HepG2 (cell line): Measurements from ENCODE around the gene FDPS. TPM values are rescaled to one million over a fixed set of nuclear protein-coding genes. Genes with fewer than 3 reads are reported as not detected.

Source experiments
- ATAC-seq: fragments of 200-7000 bp; cut with Tn5 transposase; 3 replicates; pipeline ENCODE4 v1.9.1; 2020; ENCODE audit warnings: mild to moderate bottlenecking, moderate library complexity
- BruUV-seq: library from RNA; stranded (reverse); fragments of 400-500 nt; replicated peaks from 2 replicates; lab custom pipeline; 2021; lab: Mats Ljungman, UMichigan
- CTCF ChIA-PET: fragments of 300-600 bp; formaldehyde crosslinking; extraction: SDS; loops from one replicate; lab custom pipeline; 2021; ENCODE audit warnings: low total read pairs, inconsistent platforms, low intra/inter-chr PET ratio; lab: Yijun Ruan, JAX
- POLR2A ChIA-PET: fragments of 350-600 bp; sonication (Branson Sonifier 250); formaldehyde crosslinking; loops from one replicate; lab custom pipeline; 2020; ENCODE audit warnings: antibody characterized with exemption, inconsistent platforms; lab: Yijun Ruan, JAX
- DNase-seq: peaks from one replicate; pipeline ENCODE4 v3.0.0-alpha.2; 2015; ENCODE audit warnings: low spot score
- FAIRE-seq: peaks from 3 replicates; lab custom pipeline; 2011; peaks lifted over from hg19 to GRCh38; lab: Jason Lieb, UNC
- H2AFZ ChIP-seq: one replicate; pipeline ENCODE4 v1.6.1; 2011; ENCODE audit warnings: low read length, inconsistent platforms
- H3K27ac ChIP-seq: fragments of 300-600 bp; 3 replicates; pipeline ENCODE4 v1.8.0; 2011; ENCODE audit warnings: mixed run types, mild to moderate bottlenecking, mixed read lengths, low read length, inconsistent platforms; ENCODE audit not compliant: insufficient read depth; ENCODE audit errors: extremely low read length
- H3K27me3 ChIP-seq, 2 experiments: fragments of 200-600 bp in 1 of 2; 2 replicates in 1 of 2; 3 replicates in 1 of 2; pipeline versions ENCODE4 v1.6.0 to v1.8.0; 2011; ENCODE audit warnings: low read length in 2 of 2, mild to moderate bottlenecking in 2 of 2, moderate library complexity in 2 of 2, inconsistent platforms in 1 of 2; ENCODE audit not compliant: insufficient read depth in 2 of 2, control insufficient read depth in 1 of 2
- H3K36me3 ChIP-seq, 2 experiments: fragments of 200-600 bp in 1 of 2; replicated peaks in 1 of 2; 2 replicates in 1 of 2; 3 replicates in 1 of 2; pipeline versions ENCODE4 v1.5.1 to v1.8.0; 2011; ENCODE audit warnings: low read length in 2 of 2, inconsistent platforms in 1 of 2; ENCODE audit not compliant: insufficient read depth in 2 of 2, control insufficient read depth in 1 of 2
- H3K4me1 ChIP-seq: 2 replicates; pipeline ENCODE4 v1.5.1; 2012; ENCODE audit warnings: low read length, inconsistent platforms; ENCODE audit not compliant: insufficient read depth
- H3K4me2 ChIP-seq: 2 replicates; pipeline ENCODE4 v1.6.0; 2011; ENCODE audit warnings: low read depth, low read length, inconsistent platforms
- H3K4me3 ChIP-seq, 3 experiments: fragments of 200-600 bp in 1 of 3; sonication (generic), shearing (Covaris generic) in 1 of 3; replicated peaks in 1 of 3; 2 replicates each; pipeline ENCODE4 v1.5.1; 2011 to 2016; ENCODE audit warnings: low read length in 3 of 3, inconsistent platforms in 2 of 3, low read depth in 2 of 3, mild to moderate bottlenecking in 2 of 3, control low read depth in 1 of 3, mixed read lengths in 1 of 3; ENCODE audit not compliant: insufficient read depth in 1 of 3
- H3K79me2 ChIP-seq: one replicate; pipeline ENCODE4 v1.6.1; 2011; ENCODE audit warnings: low read length, inconsistent platforms; ENCODE audit not compliant: insufficient read depth
- H3K9ac ChIP-seq: 2 replicates; pipeline ENCODE4 v1.6.0; 2011; ENCODE audit warnings: mild to moderate bottlenecking, low read depth, low read length, inconsistent platforms; ENCODE audit not compliant: insufficient read depth
- H3K9me3 ChIP-seq: 2 replicates; pipeline ENCODE4 v1.5.1; 2012; ENCODE audit warnings: mild to moderate bottlenecking, low read length
- H4K20me1 ChIP-seq: 2 replicates; pipeline ENCODE4 v1.6.0; 2011; ENCODE audit warnings: inconsistent platforms, mild to moderate bottlenecking, low read length, moderate library complexity; ENCODE audit not compliant: insufficient read depth
- ARID2 ChIP-seq: sonication (generic); formaldehyde crosslinking; IDR thresholded peaks from 2 replicates; pipeline ENCODE4 v1.8.1; 2022; ENCODE audit warnings: mild to moderate bottlenecking, missing genetic modification reagents, borderline replicate concordance
- CREM ChIP-seq, 2 experiments: sonication (generic) in 1 of 2; formaldehyde crosslinking in 1 of 2; IDR thresholded peaks; 2 replicates each; pipeline versions ENCODE4 v1.4.0 to v1.6.1; 2016 to 2020; ENCODE audit warnings: antibody characterized with exemption in 1 of 2, mild to moderate bottlenecking in 1 of 2, missing genetic modification reagents in 1 of 2
- GATA4 ChIP-seq: sonication (generic); IDR thresholded peaks from 2 replicates; pipeline ENCODE4 v1.6.1; 2016; ENCODE audit warnings: antibody characterized with exemption, low read depth, borderline replicate concordance
- ZNF33A ChIP-seq: sonication (generic); formaldehyde crosslinking; IDR thresholded peaks from 2 replicates; pipeline ENCODE4 v1.5.1; 2020; ENCODE audit warnings: missing genetic modification reagents, mild to moderate bottlenecking, moderate library complexity, borderline replicate concordance
- ZNF619 ChIP-seq: sonication (generic); formaldehyde crosslinking; IDR thresholded peaks from 2 replicates; pipeline ENCODE4 v1.4.0; 2020; ENCODE audit warnings: mild to moderate bottlenecking, missing genetic modification reagents
- ZNF670 ChIP-seq: sonication (generic); formaldehyde crosslinking; IDR thresholded peaks from 2 replicates; pipeline ENCODE4 v1.8.0; 2022; ENCODE audit warnings: mild to moderate bottlenecking, missing genetic modification reagents, borderline replicate concordance
- ZNF83 ChIP-seq: sonication (generic); formaldehyde crosslinking; IDR thresholded peaks from 2 replicates; pipeline ENCODE4 v1.4.0; 2020; ENCODE audit warnings: missing genetic modification reagents, mild to moderate bottlenecking, borderline replicate concordance
- WGBS: methylation state at CpG from one replicate; pipeline ENCODE4 v1.1.6; 2017; ENCODE audit warnings: low lambda C conversion rate; 5-methylcytosine and 5-hydroxymethylcytosine counted together
- in situ Hi-C: cut with HindIII; loops from 2 replicates; pipeline ENCODE4 v1.10.0; 2017; ENCODE audit warnings: low pct_unique_long_range_greater_than_20kb; ENCODE audit not compliant: extremely low pct_ligation_motif_present
- intact Hi-C: fragments of 100-400 bp; cut with micrococcal nuclease; formaldehyde crosslinking; loops from one replicate; pipeline ENCODE4 v1.10.0; 2022; ENCODE audit not compliant: unreplicated experiment
- polyA plus RNA-seq, 8 experiments: library from polyadenylated mRNA; depleted of rRNA in 3 of 8; stranded (reverse) in 7 of 8; unstranded in 1 of 8; fragments of >200 nt; fragmentation: Illumina TruSeq in 4 of 8; extraction: Trizol in 4 of 8; gene quantifications; 2 replicates each; pipeline versions ENCODE4 v1.2.1 to v1.2.3, GENCODE V29; 2011 to 2016; ENCODE audit warnings: low read depth in 4 of 8, missing spikeins in 1 of 8, mixed read lengths in 1 of 8; ENCODE audit not compliant: insufficient read depth in 1 of 8
- total RNA-seq, 5 experiments: library from RNA; depleted of rRNA; stranded (reverse); fragments of >200 nt; fragmentation: Illumina TruSeq; extraction: Trizol; gene quantifications; 2 replicates each; pipeline ENCODE4 v1.2.3, GENCODE V29; 2016; ENCODE audit warnings: low read depth in 1 of 5
- TF ChIP-seq, protein P1 (sequence below): fragments of 450-650 bp; IDR thresholded peaks from 2 replicates; pipeline ENCODE4 v1.6.1; 2017; ENCODE audit warnings: mild to moderate bottlenecking

Gene FDPS
- total and polyA plus RNA-seq, 2 of the 13 experiments (the other 11 are each of a cell fraction or from before 2014, with no cell fraction given), result 264 to 519 TPM

DNA sequence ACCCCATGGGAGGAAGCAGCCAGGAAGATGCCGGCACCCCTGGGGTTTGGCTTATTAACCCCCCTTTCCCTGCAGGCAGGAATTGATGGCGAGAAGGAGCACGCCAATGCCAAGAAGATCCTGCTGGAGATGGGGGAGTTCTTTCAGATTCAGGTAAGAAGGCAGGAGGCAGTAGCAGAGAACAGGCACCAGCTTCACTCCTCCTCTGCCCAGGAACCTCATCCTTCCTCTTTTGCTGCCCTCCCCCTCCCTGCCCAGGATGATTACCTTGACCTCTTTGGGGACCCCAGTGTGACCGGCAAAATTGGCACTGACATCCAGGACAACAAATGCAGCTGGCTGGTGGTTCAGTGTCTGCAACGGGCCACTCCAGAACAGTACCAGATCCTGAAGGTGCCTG is 10.9 kb downstream of the FDPS start:
- H3K27me3 ChIP-seq, result no peaks in the 10 kb centered on the region; a peak in 1 of 5 replicates
- H3K4me3 ChIP-seq, result no peak overlapping the region
- TF ChIP-seq CREM (IDR thresholded peaks at IDR 0.05) (no peak), CREM (CRISPR knock-in tag; IDR thresholded peaks at IDR 0.05) (no peak), ZNF83 (CRISPR knock-in tag) (no peak), ZNF33A (CRISPR knock-in tag) (no peak)
- H3K79me2 ChIP-seq, result peaks cover under 1% of the 10 kb centered on the region
- intact Hi-C loops, result no loop called here
- ChIA-PET POLR2A (no interaction called here), CTCF (no interaction called here)
- WGBS, result 89% methylated on average over 4 of the region's 5 CpGs
- H4K20me1 ChIP-seq, result peaks cover 8% of the 10 kb centered on the region
- H3K4me1 ChIP-seq, result peaks cover 38% of the 10 kb centered on the region
- BruUV-seq, result no TSS peak
- H3K9ac ChIP-seq, result no peak overlapping the region
- no peak overlapping the region for H3K27ac ChIP-seq
- H3K36me3 ChIP-seq, result peaks cover 9 to 31% of the 10 kb centered on the region in 2 experiments; a peak in 4 of 5 replicates
- no peaks in the 10 kb centered on the region for H3K9me3 ChIP-seq
- ATAC-seq (no peak), DNase-seq (no peak), FAIRE-seq (no peak)
- no peak overlapping the region for H2AFZ ChIP-seq
- H3K4me2 ChIP-seq, result no peak overlapping the region
- in situ Hi-C loops, result loop anchor here (5.0 kb wide), 1 partner anchor 42 kb away; the partner anchor contains the start of gene HCN3

DNA sequence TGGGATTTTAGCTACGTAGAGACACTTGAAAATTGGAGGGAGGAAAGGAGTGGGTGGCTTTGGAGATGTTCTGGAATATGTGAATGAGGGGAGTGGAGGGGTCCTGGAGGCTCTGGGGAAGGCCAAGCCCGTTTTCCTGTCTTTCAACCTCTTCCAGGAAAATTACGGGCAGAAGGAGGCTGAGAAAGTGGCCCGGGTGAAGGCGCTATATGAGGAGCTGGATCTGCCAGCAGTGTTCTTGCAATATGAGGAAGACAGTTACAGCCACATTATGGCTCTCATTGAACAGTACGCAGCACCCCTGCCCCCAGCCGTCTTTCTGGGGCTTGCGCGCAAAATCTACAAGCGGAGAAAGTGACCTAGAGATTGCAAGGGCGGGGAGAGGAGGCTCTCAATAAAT is 11.6 kb downstream of the FDPS start:
- Histone ChIP-seq H3K4me2 (no peak overlapping the region), H3K27ac (no peak overlapping the region), H2AFZ (no peak overlapping the region), H4K20me1 (peaks cover 6% of the 10 kb centered on the region), H3K4me3 (no peak overlapping the region), H3K79me2 (peaks cover 3% of the 10 kb centered on the region), H3K9ac (no peak overlapping the region), H3K27me3 (no peaks in the 10 kb centered on the region; a peak in 1 of 5 replicates), H3K36me3 (peaks cover 6 to 28% of the 10 kb centered on the region in 2 experiments; a peak in 4 of 5 replicates), H3K9me3 (no peaks in the 10 kb centered on the region), H3K4me1 (peaks cover 32% of the 10 kb centered on the region)
- FAIRE-seq (no peak), DNase-seq (no peak), ATAC-seq (no peak)
- ChIA-PET CTCF (no interaction called here), POLR2A (interaction anchor here (0.8 to 0.9 kb wide), 2 partner anchors 37 to 47 kb away, joined by 3 to 4 read pairs; partner anchors contain the start of gene CLK2)
- in situ Hi-C loops, result no loop called here
- BruUV-seq, result no TSS peak
- WGBS, result 97% methylated on average over 11 of the region's 11 CpGs
- intact Hi-C loops, result loop anchor here (5.0 kb wide), 3 partner anchors 43 to 272 kb away; partner anchors contain the start of genes HCN3, MTX1 and THBS3
- TF ChIP-seq ZNF619 (CRISPR knock-in tag) (no peak), ARID2 (CRISPR knock-in tag) (no peak), GATA4 (0 out of 2 replicates have a peak, but pooled peaks have one; percentile 14), ZNF670 (CRISPR knock-in tag) (no peak)
- TF ChIP-seq, protein P1, sequence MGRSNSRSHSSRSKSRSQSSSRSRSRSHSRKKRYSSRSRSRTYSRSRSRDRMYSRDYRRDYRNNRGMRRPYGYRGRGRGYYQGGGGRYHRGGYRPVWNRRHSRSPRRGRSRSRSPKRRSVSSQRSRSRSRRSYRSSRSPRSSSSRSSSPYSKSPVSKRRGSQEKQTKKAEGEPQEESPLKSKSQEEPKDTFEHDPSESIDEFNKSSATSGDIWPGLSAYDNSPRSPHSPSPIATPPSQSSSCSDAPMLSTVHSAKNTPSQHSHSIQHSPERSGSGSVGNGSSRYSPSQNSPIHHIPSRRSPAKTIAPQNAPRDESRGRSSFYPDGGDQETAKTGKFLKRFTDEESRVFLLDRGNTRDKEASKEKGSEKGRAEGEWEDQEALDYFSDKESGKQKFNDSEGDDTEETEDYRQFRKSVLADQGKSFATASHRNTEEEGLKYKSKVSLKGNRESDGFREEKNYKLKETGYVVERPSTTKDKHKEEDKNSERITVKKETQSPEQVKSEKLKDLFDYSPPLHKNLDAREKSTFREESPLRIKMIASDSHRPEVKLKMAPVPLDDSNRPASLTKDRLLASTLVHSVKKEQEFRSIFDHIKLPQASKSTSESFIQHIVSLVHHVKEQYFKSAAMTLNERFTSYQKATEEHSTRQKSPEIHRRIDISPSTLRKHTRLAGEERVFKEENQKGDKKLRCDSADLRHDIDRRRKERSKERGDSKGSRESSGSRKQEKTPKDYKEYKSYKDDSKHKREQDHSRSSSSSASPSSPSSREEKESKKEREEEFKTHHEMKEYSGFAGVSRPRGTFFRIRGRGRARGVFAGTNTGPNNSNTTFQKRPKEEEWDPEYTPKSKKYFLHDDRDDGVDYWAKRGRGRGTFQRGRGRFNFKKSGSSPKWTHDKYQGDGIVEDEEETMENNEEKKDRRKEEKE, result no peak
